ENCODE measurements around the gene SNRNP25.
"Not testable (repeated sequence)": the region's sequence is repeated elsewhere in the genome, so short reads cannot be mapped to it uniquely, and the experiment has no call there.

DNA sequence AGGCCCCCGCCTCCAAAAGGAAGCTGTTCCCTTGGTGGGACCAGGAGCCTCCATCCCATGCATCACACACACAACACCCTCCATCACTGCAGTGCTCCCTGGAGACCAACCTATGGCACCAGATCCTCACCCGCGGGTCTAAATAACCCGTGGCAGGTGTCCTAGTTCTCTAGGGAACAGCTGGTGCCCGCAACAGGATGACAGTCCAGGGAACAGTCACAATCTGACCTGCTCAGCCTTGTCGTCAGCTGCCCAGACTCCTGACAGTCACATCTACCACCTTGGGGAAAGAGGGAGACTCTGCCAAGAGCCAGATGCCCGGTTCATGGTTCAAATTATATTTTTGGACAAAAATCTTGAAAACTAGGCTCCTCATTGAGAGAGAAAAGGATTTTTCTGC, 23.0 kb upstream of the SNRNP25 start:
- TF ChIP-seq, protein P1, sequence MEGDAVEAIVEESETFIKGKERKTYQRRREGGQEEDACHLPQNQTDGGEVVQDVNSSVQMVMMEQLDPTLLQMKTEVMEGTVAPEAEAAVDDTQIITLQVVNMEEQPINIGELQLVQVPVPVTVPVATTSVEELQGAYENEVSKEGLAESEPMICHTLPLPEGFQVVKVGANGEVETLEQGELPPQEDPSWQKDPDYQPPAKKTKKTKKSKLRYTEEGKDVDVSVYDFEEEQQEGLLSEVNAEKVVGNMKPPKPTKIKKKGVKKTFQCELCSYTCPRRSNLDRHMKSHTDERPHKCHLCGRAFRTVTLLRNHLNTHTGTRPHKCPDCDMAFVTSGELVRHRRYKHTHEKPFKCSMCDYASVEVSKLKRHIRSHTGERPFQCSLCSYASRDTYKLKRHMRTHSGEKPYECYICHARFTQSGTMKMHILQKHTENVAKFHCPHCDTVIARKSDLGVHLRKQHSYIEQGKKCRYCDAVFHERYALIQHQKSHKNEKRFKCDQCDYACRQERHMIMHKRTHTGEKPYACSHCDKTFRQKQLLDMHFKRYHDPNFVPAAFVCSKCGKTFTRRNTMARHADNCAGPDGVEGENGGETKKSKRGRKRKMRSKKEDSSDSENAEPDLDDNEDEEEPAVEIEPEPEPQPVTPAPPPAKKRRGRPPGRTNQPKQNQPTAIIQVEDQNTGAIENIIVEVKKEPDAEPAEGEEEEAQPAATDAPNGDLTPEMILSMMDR (IDR thresholded peaks at IDR 0.05; ENCODE audit: low read length) = not testable (repeated sequence)
- TF ChIP-seq EZH2phosphoT487 (IDR thresholded peaks at IDR 0.05; ENCODE audit: low read length); EZH2 (optimal IDR thresholded peaks at IDR 0.05; ENCODE audit: low read depth, low read length): not testable (repeated sequence)
